Measurements from ENCODE around the gene SEC63.

Gene SEC63

GRCh38 chr6:107853230-107853629, 104.8 kb downstream of the SEC63 start:
- Histone ChIP-seq H3K9me3 (no peaks in the 10 kb centered on the region), H3K27me3 (no peaks in the 10 kb centered on the region), H3K4me1 (no peaks in the 10 kb centered on the region), H3K4me3 (ENCODE audit: low read depth, low read length) (no peak overlapping the region), H3K36me3 (no peaks in the 10 kb centered on the region)
- TF ChIP-seq CTCF (IDR thresholded peaks at IDR 0.05; ENCODE audit: low read depth, low read length), result no peak
- no peak for DNase-seq

- Histone ChIP-seq H3K4me3 (ENCODE audit: low read depth, low read length) (no peak overlapping the region), H3K9me3 (no peaks in the 10 kb centered on the region), H3K36me3 (no peaks in the 10 kb centered on the region), H3K4me1 (no peaks in the 10 kb centered on the region), H3K27me3 (0 out of 2 replicates have a peak, but pooled peaks cover 3% of the 10 kb centered on the region)
- no peak for TF ChIP-seq CTCF (IDR thresholded peaks at IDR 0.05; ENCODE audit: low read depth, low read length)
- DNase-seq, result no peak
Measured at GRCh38 chr6:107849325-107849724, 108.7 kb downstream of the SEC63 start.

GRCh38 chr6:107847844-107848802, 109.9 kb downstream of the SEC63 start:
- Histone ChIP-seq H3K4me1 (no peaks in the 10 kb centered on the region), H3K36me3 (no peaks in the 10 kb centered on the region), H3K4me3 (ENCODE audit: low read depth, low read length) (peak overlapping the region; percentile 75), H3K9me3 (no peaks in the 10 kb centered on the region), H3K27me3 (0 out of 2 replicates have a peak, but pooled peaks cover 3% of the 10 kb centered on the region)
- peak; percentile 85 for TF ChIP-seq CTCF (IDR thresholded peaks at IDR 0.05; ENCODE audit: low read depth, low read length)
- peak; percentile 91 for DNase-seq

- Histone ChIP-seq H3K27me3 (0 out of 2 replicates have a peak, but pooled peaks cover 3% of the 10 kb centered on the region), H3K9me3 (no peaks in the 10 kb centered on the region), H3K36me3 (no peaks in the 10 kb centered on the region), H3K4me3 (ENCODE audit: low read depth, low read length) (no peak overlapping the region), H3K4me1 (no peaks in the 10 kb centered on the region)
- no peak for DNase-seq
- no peak for TF ChIP-seq CTCF (IDR thresholded peaks at IDR 0.05; ENCODE audit: low read depth, low read length)
Measured at GRCh38 chr6:107846262-107846795, 111.7 kb downstream of the SEC63 start.

- no peaks in the 10 kb centered on the region for H3K4me1 ChIP-seq
- TF ChIP-seq CTCF (IDR thresholded peaks at IDR 0.05; ENCODE audit: low read depth, low read length), result no peak
- H3K4me3 ChIP-seq (ENCODE audit: low read depth, low read length), result no peak overlapping the region
- H3K36me3 ChIP-seq, result no peaks in the 10 kb centered on the region
- no peak for DNase-seq
- H3K9me3 ChIP-seq, result no peaks in the 10 kb centered on the region
- H3K27me3 ChIP-seq, result 0 out of 2 replicates have a peak, but pooled peaks cover 3% of the 10 kb centered on the region
Measured at GRCh38 chr6:107845777-107846176, 112.2 kb downstream of the SEC63 start.

GRCh38 chr6:107843400-107843799, 114.6 kb downstream of the SEC63 start:
- TF ChIP-seq CTCF (IDR thresholded peaks at IDR 0.05; ENCODE audit: low read depth, low read length), result no peak
- no peak for DNase-seq
- Histone ChIP-seq H3K4me3 (ENCODE audit: low read depth, low read length) (no peak overlapping the region), H3K36me3 (no peaks in the 10 kb centered on the region), H3K4me1 (no peaks in the 10 kb centered on the region), H3K9me3 (no peaks in the 10 kb centered on the region), H3K27me3 (0 out of 2 replicates have a peak, but pooled peaks cover 3% of the 10 kb centered on the region)

All from BE2C (cell line).